HG02642 (cell line): Measurements from ENCODE around the gene SRSF9.

ENCODE experiments used
- ATAC-seq: cut with Tn5 transposase; IDR thresholded peaks from one replicate; pipeline ENCODE4 v1.9.1; 2021; ENCODE audit warnings: mild to moderate bottlenecking; ENCODE audit not compliant: unreplicated experiment, poor library complexity

The SRSF9 gene

DNA sequence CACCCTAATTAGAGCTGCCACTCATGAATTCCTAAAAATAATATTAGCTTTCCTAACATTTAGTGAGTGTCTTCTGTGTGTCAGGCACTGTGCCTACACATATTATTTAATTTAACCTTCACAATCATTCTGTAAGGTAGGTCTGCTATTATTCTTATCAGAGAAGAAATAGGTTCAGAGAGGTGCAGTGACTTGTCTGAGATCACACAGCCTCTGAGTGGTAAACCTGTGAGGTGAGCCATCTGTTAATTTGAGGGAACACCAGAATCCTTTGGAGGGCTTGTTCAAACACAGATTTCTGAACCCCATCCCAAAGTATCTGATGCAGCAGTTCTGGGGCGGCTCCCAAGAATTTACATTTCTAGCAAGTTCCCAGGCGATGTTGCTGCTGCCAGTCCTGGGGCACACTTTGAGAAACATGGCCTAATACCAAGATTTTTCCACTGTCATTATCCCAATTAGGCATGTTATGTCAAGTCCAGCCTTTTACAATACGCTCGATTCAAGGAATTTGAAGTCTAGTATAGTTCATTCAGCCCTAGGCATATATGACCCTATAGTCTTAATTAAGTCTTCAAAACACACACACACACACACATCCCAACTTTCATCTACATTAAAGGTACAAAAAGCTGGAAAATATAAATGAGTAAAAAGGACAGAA is 51.5 kb downstream of the SRSF9 start:
- no peak for ATAC-seq

DNA sequence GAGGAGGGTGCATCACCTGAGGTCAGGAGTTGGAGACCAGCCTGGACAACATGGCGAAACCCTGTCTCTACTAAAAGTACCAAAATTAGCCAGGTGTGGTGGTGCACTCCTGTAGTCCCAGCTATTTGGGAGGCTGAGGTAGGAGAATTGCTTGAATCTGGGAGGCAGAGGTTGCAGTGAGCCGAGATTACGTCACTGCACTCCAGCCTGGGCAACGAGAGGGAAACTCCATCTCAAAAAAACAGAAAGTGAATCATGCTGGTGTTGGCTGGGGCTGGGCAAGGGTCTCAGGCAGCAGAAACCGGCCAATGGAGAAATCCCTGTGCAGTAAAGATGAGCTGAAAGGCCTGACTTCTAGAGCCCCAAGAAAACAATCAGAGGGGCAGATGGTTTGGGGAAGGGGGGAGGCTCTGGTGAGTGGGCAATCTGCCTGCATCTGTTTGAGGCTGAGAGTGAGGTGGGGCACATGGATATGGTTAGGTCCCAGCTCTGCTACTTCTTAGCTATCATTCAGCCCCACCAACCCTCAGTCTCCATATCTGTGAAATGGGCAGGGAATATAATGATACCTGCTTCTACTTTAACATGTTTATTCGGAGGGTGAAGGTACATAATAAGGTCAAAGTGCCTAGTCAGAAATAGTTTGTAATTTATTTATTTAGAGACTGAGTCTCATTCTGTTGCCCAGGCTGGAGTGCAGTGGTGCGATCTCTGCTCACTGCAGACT is 52.9 kb downstream of the SRSF9 start:
- ATAC-seq: no peak

- ATAC-seq: no peak
Measured at GRCh38 chr12:120413901-120414695, 55.5 kb downstream of the SRSF9 start.

DNA sequence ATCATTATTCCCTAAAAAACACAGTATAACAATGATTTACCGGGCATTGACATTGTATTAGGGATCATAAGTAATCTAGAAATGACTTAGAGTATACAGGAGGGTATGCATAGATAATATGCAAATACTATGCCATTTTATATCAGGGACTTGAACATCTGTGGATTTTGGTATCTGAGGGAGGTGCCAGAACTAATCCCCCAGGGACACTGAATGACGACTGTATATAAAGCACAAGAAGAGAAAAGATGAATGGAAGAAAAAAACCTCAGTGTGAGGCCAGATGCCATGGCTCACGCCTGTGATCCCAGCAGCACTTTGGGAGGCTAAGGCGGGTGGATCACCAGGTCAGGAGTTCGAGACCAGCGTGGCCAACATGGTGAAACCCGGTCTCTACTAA is 57.1 kb downstream of the SRSF9 start:
- ATAC-seq: no peak
